ENCODE measurements around the gene GCK.

The GCK gene

DNA sequence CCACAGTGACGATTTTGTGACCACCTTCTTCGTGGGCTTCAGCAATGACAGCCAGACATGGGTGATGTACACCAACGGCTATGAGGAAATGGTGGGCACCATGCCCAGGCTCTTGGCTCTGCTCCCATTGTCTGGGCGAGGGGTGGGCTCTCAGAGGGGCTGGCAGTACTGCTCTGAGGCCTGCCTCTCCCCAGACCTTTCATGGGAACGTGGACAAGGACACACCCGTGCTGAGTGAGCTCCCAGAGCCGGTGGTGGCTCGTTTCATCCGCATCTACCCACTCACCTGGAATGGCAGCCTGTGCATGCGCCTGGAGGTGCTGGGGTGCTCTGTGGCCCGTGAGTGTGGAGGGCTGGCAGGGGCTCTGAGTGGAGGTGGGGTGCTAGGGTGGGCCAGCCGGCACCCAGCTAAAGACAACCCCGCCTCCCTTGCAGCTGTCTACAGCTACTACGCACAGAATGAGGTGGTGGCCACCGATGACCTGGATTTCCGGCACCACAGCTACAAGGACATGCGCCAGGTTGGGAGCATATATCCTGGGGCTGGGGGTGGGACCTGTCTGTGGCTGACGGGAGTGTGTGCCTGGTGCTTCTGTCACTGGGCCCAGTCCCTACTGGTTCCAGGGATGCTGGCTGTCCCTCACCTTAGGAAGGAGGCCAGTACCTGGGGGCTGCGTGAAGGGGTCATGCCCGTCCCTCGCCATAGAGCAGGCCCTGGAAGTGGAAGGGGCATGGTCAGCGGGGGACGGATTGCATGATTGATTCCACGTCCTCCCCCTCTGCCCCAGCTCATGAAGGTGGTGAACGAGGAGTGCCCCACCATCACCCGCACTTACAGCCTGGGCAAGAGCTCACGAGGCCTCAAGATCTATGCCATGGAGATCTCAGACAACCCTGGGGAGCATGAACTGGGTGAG is 78.3 kb downstream of the GCK start:
- H3K4me3 ChIP-seq (ENCODE audit: control insufficient read depth, low read depth, low read length): no peak overlapping the region
- TF ChIP-seq, protein P1, sequence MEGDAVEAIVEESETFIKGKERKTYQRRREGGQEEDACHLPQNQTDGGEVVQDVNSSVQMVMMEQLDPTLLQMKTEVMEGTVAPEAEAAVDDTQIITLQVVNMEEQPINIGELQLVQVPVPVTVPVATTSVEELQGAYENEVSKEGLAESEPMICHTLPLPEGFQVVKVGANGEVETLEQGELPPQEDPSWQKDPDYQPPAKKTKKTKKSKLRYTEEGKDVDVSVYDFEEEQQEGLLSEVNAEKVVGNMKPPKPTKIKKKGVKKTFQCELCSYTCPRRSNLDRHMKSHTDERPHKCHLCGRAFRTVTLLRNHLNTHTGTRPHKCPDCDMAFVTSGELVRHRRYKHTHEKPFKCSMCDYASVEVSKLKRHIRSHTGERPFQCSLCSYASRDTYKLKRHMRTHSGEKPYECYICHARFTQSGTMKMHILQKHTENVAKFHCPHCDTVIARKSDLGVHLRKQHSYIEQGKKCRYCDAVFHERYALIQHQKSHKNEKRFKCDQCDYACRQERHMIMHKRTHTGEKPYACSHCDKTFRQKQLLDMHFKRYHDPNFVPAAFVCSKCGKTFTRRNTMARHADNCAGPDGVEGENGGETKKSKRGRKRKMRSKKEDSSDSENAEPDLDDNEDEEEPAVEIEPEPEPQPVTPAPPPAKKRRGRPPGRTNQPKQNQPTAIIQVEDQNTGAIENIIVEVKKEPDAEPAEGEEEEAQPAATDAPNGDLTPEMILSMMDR (IDR thresholded peaks at IDR 0.05; ENCODE audit: control insufficient read depth, insufficient read depth, low read depth, low read length, missing control alignments): no peak
- no peak for DNase-seq (ENCODE audit: low read depth)

DNA sequence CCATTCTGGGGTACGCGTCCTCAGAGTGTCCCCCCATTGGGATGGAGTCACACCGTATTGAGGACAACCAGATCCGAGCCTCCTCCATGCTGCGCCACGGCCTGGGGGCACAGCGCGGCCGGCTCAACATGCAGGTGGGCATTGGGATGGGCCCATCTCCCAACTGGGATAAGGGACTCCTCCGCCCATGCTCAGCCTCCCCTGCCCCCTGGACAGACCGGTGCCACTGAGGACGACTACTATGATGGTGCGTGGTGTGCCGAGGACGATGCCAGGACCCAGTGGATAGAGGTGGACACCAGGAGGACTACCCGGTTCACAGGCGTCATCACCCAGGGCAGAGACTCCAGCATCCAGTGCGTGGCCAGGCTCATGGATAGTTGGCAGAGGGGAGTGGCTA is 79.2 kb downstream of the GCK start:
- TF ChIP-seq, protein P1 (IDR thresholded peaks at IDR 0.05; ENCODE audit: control insufficient read depth, insufficient read depth, low read depth, low read length, missing control alignments): no peak
- no peak overlapping the region for H3K4me3 ChIP-seq (ENCODE audit: control insufficient read depth, low read depth, low read length)
- no peak for DNase-seq (ENCODE audit: low read depth)

DNA sequence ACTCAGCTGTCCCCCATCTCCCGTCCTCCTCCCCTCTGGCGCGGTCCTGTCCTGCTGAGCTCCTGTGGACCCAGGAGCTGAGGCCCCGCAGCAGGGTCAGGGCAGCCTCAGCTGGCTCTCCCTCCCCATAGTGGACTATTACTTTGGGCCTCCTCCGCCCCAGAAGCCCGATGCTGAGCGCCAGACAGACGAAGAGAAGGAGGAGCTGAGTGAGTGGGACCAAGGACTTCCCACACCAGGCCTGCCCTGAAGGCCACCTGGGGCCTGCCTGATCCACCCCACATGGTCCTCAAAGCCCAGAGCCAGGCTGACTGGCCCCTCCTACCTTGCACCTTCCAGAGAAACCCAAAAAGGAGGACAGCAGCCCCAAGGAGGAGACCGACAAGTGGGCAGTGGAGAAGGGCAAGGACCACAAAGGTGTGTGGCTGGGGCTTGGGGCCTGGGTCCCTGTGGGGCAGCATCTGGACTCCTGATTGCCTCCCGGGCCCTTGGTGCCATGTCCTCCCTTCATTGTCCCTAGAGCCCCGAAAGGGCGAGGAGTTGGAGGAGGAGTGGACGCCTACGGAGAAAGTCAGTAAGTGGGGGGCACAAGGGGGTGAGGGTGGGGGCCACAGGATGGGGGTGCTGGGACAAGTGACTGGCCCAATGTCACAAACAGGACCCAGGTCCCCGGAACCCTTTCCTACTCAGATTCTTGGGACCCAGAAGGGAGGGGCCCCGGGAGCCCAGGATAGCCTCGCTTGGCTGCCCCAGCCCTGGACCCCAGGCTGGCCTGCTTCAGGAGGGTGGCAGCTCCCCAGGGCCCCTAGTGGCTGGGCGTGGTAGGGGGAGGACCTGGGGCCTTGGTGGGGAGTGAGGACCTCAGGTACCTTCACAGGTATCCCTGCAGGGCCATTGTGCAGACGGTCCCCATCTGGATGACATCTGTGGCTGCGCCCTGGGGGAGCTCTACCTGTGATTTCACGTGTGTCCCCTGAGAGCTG is 80.2 kb downstream of the GCK start:
- H3K4me3 ChIP-seq (ENCODE audit: control insufficient read depth, low read depth, low read length): no peak overlapping the region
- no peak for DNase-seq (ENCODE audit: low read depth)
- TF ChIP-seq, protein P1 (IDR thresholded peaks at IDR 0.05; ENCODE audit: control insufficient read depth, insufficient read depth, low read depth, low read length, missing control alignments): peak; percentile 12

DNA sequence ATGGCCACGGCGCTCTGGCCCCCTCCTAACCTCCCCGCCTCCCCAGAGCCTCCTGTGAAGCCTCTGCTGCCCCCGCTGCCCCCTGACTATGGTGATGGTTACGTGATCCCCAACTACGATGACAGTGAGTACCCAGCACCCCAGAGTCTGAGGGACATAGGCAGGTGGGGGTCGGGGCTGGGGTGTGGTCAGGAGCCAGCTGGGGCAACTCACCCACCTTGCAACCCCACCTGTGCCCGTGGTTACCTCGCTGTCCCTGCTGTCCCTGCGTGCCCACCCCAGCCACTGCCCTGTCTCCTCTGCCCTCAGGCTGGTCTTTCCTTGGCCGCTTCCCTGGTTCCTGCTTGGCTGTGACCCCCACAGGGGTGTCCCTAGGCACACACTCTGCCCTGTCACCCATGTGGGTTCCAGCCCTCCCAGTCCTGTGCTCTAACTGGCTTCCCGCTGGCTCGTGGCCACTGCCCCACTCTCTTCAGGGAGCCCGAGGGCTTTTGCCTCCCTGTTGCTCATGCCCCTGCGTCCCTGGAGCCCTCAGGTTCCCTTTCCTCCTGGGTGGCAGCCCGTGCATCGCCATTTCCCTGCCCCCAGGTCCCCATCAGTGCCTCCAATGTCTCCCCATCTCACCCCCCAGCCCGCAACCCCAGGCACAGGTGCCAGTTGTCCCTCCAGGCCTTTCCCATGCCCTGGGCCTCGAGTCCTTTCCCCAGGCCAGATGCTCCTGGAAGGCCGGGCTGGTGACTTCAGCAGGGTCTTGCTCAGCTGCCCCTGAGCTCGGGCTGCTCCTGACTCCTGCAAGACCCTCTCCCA is 81.1 kb downstream of the GCK start:
- peak overlapping the region; percentile 62 for H3K4me3 ChIP-seq (ENCODE audit: control insufficient read depth, low read depth, low read length)
- DNase-seq (ENCODE audit: low read depth): no peak
- TF ChIP-seq, protein P1 (IDR thresholded peaks at IDR 0.05; ENCODE audit: control insufficient read depth, insufficient read depth, low read depth, low read length, missing control alignments): no peak

DNA sequence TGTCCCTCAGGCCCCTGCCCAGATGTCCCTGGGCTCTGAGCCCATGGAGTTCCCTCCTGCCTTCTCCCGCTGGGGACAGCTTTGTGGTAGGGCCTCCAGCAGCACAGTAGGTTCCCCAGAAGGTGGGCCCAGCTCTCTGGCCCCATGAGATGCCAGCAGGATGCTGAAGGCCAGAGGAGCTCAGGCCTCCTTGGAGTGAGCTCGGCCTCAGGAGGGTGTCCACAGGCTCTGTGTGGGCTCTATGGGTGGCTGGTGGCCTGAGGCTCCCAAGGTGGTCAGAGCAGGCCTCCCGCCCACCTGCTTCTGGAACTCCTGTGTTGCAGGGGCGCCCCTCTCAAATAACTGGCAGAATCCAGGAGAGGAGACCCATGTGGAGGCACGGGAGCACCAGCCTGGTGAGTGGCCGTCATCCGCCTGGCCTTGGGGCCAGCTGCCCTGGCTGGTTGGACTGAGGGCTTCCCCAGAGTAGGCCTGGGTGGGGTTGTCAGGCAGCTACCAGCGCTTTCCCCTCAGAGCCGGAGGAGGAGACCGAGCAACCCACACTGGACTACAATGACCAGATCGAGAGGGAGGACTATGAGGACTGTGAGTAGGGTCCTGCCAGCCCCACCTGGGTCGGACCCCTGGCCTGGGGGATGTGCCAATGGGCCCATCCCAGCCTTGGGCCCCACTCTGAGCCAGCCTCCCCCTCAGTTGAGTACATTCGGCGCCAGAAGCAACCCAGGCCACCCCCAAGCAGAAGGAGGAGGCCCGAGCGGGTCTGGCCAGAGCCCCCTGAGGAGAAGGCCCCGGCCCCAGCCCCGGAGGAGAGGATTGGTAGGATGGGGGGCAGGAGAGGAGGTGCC is 81.9 kb downstream of the GCK start:
- TF ChIP-seq, protein P1 (IDR thresholded peaks at IDR 0.05; ENCODE audit: control insufficient read depth, insufficient read depth, low read depth, low read length, missing control alignments): no peak
- H3K4me3 ChIP-seq (ENCODE audit: control insufficient read depth, low read depth, low read length): peak overlapping the region; percentile 62

More for the DNA sequence above, 81.9 kb downstream of the GCK start:
- DNase-seq (ENCODE audit: low read depth): no peak
